HG03469 (cell line): ENCODE results near the gene OOSP2.

ENCODE experiments used
- ATAC-seq: cut with Tn5 transposase; IDR thresholded peaks from one replicate; pipeline ENCODE4 v1.9.1; 2021; ENCODE audit warnings: mild to moderate bottlenecking, moderate library complexity, moderate number of reproducible peaks; ENCODE audit not compliant: unreplicated experiment

The OOSP2 gene

GRCh38 chr11:60077981-60078380, 37.8 kb downstream of the OOSP2 start:
- no peak for ATAC-seq

GRCh38 chr11:60078745-60079144, 38.5 kb downstream of the OOSP2 start:
- ATAC-seq: no peak

- ATAC-seq: no peak
These were observed 40.3 kb downstream of the OOSP2 start for GRCh38 chr11:60080535-60080934.

- ATAC-seq: no peak
These were observed 44.5 kb downstream of the OOSP2 start for GRCh38 chr11:60084631-60085273.

- no peak for ATAC-seq
These were observed 45.7 kb downstream of the OOSP2 start for GRCh38 chr11:60085909-60086308.

GRCh38 chr11:60087239-60087638, 47.0 kb downstream of the OOSP2 start:
- ATAC-seq: no peak

GRCh38 chr11:60088364-60088763, 48.2 kb downstream of the OOSP2 start, which contains the start of gene MS4A2:
Gene MS4A2, plus strand, starts transcription at chr11:60088664. Its CDS starts 102 bp downstream, at chr11:60088766.
- no peak for ATAC-seq

- ATAC-seq: no peak
These were observed 55.4 kb downstream of the OOSP2 start for GRCh38 chr11:60095477-60096120.

GRCh38 chr11:60097189-60097588, 57.0 kb downstream of the OOSP2 start:
- no peak for ATAC-seq
